GM23338 (cell line): Measurements from ENCODE around the gene GOLM1. TPM values are rescaled to one million over a fixed set of nuclear protein-coding genes. Genes with fewer than 3 reads are reported as not detected.

ENCODE experiments used
- ATAC-seq: fragments of 200-7000 bp; cut with Tn5 transposase; 3 replicates; pipeline ENCODE4 v1.9.1; 2020
- DNase-seq: peaks from one replicate; pipeline ENCODE4 v3.0.0-alpha.2; 2015; ENCODE audit warnings: low spot score
- H2AFZ ChIP-seq: fragments of 200-600 bp; sonication (generic); 2 replicates; pipeline ENCODE4 v1.8.0; 2016; ENCODE audit warnings: antibody characterized with exemption, mild to moderate bottlenecking, moderate library complexity
- H3F3A ChIP-seq: fragments of 200-600 bp; sonication (generic); replicated peaks from 2 replicates; pipeline ENCODE4 v1.8.0; 2017; ENCODE audit warnings: antibody characterized with exemption, mixed run types, low read depth
- H3K27ac ChIP-seq: fragments of 200-600 bp; sonication (generic); 2 replicates; pipeline ENCODE4 v1.6.1; 2016; ENCODE audit warnings: low read depth
- H3K27me3 ChIP-seq: fragments of 200-600 bp; sonication (generic); 2 replicates; pipeline ENCODE4 v1.8.0; 2016; ENCODE audit warnings: mild to moderate bottlenecking, mixed run types, moderate library complexity; ENCODE audit not compliant: insufficient read depth
- H3K36me3 ChIP-seq: fragments of 200-600 bp; sonication (generic); 2 replicates; pipeline ENCODE4 v1.8.0; 2016; ENCODE audit warnings: mild to moderate bottlenecking; ENCODE audit not compliant: insufficient read depth
- H3K4me1 ChIP-seq: fragments of 200-600 bp; sonication (generic); 2 replicates; pipeline ENCODE4 v1.8.0; 2016; ENCODE audit warnings: mild to moderate bottlenecking, moderate library complexity; ENCODE audit not compliant: insufficient read depth
- H3K4me2 ChIP-seq: fragments of 200-600 bp; sonication (generic); 2 replicates; pipeline ENCODE4 v1.7.1; 2017; ENCODE audit warnings: mixed run types
- H3K4me3 ChIP-seq: fragments of 200-600 bp; sonication (generic); 2 replicates; pipeline ENCODE4 v1.6.1; 2016; ENCODE audit warnings: mixed run types
- H3K79me2 ChIP-seq: fragments of 200-600 bp; sonication (generic); replicated peaks from 2 replicates; pipeline ENCODE4 v1.8.0; 2017; ENCODE audit warnings: mild to moderate bottlenecking; ENCODE audit not compliant: insufficient read depth
- H3K9me2 ChIP-seq: fragments of 200-600 bp; sonication (generic); 2 replicates; pipeline ENCODE4 v1.8.0; 2017; ENCODE audit not compliant: insufficient read depth
- H4K20me1 ChIP-seq: fragments of 200-600 bp; sonication (generic); replicated peaks from 2 replicates; pipeline ENCODE4 v1.8.0; 2017; ENCODE audit warnings: mild to moderate bottlenecking; ENCODE audit not compliant: insufficient read depth
- H3K27ac Mint-ChIP-seq: 2 replicates; pipeline ENCODE4 v1.8.0; 2020; ENCODE audit warnings: inconsistent platforms, mild to moderate bottlenecking, moderate library complexity, mixed read lengths
- H3K27me3 Mint-ChIP-seq: 3 replicates; pipeline ENCODE4 v1.8.0; 2022; ENCODE audit warnings: low read depth, mild to moderate bottlenecking, moderate library complexity, mixed read lengths, inconsistent platforms; ENCODE audit not compliant: insufficient read depth, poor library complexity
- H3K36me3 Mint-ChIP-seq: 3 replicates; pipeline ENCODE4 v1.8.0; 2021; ENCODE audit warnings: low read depth, mild to moderate bottlenecking, inconsistent platforms, moderate library complexity, mixed read lengths
- H3K4me1 Mint-ChIP-seq: 3 replicates; pipeline ENCODE4 v1.8.0; 2020; ENCODE audit warnings: mild to moderate bottlenecking, inconsistent platforms, mixed read lengths
- H3K4me3 Mint-ChIP-seq: 3 replicates; pipeline ENCODE4 v1.8.0; 2021; ENCODE audit warnings: moderate library complexity, mild to moderate bottlenecking, inconsistent platforms, mixed read lengths
- H3K9me3 Mint-ChIP-seq: 3 replicates; pipeline ENCODE4 v1.8.0; 2020; ENCODE audit warnings: moderate library complexity, mild to moderate bottlenecking, inconsistent platforms, mixed read lengths
- JUNB ChIP-seq: IDR thresholded peaks from one replicate; pipeline ENCODE4 v1.6.1; 2016; ENCODE audit warnings: antibody characterized with exemption; ENCODE audit not compliant: unreplicated experiment
- NANOG ChIP-seq: IDR thresholded peaks from 2 replicates; pipeline ENCODE4 v1.6.1; 2016; ENCODE audit warnings: antibody characterized with exemption, borderline replicate concordance
- polyA plus RNA-seq: library from polyadenylated mRNA; unstranded; fragments of >200 nt; fragmentation: Nextera tagmentation; extraction: Ambion mirVana; gene quantifications from 2 replicates; pipeline ENCODE4 v1.2.1, GENCODE V29; 2016
- total RNA-seq: library from RNA; depleted of rRNA; stranded (reverse); fragments of >200 nt; shearing (Covaris generic); gene quantifications from 2 replicates; pipeline ENCODE4 v1.2.3, GENCODE V29; 2014
- TF ChIP-seq, protein P1 (sequence below): fragments of 250-450 bp; sonication (Bioruptor Pico); IDR thresholded peaks from 2 replicates; pipeline ENCODE4 v1.5.0; 2020; ENCODE audit warnings: mild to moderate bottlenecking, moderate library complexity
- TF ChIP-seq, protein P2 (sequence below): IDR thresholded peaks from 2 replicates; pipeline ENCODE4 v1.6.1; 2016; ENCODE audit warnings: antibody characterized with exemption

Gene GOLM1
- total and polyA plus RNA-seq, 2 experiments from 2014 or later = 58.3 to 92.4 TPM

DNA sequence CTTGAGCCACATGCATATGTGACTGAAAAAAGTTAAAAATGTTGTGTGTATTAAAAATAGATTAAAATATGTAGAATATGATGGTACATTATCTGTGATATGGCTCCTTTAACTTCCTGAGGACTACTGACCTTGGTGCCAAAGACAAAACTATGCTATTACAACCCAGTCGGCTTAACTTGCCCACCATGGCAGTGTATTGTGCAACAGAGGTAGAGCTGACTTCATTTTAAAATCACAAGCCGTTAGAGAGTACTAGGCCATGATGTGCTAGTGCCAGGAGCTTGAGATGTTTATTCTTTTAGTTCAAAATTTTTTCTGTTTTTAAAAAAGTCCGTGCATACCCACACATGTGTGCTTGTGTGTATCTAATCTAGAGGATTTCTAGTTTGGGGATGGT is 112.1 kb downstream of the GOLM1 start (continued):
- TF ChIP-seq, protein P1, sequence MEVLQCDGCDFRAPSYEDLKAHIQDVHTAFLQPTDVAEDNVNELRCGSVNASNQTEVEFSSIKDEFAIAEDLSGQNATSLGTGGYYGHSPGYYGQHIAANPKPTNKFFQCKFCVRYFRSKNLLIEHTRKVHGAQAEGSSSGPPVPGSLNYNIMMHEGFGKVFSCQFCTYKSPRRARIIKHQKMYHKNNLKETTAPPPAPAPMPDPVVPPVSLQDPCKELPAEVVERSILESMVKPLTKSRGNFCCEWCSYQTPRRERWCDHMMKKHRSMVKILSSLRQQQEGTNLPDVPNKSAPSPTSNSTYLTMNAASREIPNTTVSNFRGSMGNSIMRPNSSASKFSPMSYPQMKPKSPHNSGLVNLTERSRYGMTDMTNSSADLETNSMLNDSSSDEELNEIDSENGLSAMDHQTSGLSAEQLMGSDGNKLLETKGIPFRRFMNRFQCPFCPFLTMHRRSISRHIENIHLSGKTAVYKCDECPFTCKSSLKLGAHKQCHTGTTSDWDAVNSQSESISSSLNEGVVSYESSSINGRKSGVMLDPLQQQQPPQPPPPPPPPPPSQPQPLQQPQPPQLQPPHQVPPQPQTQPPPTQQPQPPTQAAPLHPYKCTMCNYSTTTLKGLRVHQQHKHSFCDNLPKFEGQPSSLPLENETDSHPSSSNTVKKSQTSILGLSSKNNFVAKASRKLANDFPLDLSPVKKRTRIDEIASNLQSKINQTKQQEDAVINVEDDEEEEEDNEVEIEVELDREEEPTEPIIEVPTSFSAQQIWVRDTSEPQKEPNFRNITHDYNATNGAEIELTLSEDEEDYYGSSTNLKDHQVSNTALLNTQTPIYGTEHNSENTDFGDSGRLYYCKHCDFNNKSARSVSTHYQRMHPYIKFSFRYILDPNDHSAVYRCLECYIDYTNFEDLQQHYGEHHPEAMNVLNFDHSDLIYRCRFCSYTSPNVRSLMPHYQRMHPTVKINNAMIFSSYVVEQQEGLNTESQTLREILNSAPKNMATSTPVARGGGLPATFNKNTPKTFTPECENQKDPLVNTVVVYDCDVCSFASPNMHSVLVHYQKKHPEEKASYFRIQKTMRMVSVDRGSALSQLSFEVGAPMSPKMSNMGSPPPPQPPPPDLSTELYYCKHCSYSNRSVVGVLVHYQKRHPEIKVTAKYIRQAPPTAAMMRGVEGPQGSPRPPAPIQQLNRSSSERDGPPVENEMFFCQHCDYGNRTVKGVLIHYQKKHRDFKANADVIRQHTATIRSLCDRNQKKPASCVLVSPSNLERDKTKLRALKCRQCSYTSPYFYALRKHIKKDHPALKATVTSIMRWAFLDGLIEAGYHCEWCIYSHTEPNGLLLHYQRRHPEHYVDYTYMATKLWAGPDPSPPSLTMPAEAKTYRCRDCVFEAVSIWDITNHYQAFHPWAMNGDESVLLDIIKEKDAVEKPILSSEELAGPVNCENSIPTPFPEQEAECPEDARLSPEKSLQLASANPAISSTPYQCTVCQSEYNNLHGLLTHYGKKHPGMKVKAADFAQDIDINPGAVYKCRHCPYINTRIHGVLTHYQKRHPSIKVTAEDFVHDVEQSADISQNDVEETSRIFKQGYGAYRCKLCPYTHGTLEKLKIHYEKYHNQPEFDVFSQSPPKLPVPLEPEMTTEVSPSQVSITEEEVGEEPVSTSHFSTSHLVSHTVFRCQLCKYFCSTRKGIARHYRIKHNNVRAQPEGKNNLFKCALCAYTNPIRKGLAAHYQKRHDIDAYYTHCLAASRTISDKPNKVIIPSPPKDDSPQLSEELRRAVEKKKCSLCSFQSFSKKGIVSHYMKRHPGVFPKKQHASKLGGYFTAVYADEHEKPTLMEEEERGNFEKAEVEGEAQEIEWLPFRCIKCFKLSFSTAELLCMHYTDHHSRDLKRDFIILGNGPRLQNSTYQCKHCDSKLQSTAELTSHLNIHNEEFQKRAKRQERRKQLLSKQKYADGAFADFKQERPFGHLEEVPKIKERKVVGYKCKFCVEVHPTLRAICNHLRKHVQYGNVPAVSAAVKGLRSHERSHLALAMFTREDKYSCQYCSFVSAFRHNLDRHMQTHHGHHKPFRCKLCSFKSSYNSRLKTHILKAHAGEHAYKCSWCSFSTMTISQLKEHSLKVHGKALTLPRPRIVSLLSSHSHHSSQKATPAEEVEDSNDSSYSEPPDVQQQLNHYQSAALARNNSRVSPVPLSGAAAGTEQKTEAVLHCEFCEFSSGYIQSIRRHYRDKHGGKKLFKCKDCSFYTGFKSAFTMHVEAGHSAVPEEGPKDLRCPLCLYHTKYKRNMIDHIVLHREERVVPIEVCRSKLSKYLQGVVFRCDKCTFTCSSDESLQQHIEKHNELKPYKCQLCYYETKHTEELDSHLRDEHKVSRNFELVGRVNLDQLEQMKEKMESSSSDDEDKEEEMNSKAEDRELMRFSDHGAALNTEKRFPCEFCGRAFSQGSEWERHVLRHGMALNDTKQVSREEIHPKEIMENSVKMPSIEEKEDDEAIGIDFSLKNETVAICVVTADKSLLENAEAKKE (CRISPR knock-in tag) = no peak

DNA sequence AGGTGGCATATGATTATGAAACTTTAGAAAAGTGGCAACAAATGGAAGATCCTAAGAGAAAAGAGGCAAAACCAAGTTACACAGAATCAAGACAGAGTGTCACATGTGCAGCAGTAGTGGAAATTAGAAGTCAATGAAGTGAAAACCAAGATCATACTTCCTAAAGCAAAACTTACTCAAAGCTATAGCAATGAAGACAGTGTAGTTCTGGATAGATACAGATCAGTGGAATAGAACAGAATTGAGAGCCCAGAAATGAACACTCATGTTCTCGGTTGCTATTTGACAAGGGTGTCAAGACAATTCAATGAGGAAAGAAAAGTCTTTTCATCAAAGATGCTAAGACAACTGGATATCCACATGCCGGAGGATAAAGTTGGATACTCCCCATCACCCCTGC is 114.9 kb downstream of the GOLM1 start:
- Mint-ChIP-seq H3K27ac (no peak overlapping the region), H3K9me3 (no peaks in the 10 kb centered on the region), H3K36me3 (peaks cover 49% of the 10 kb centered on the region), H3K27me3 (no peaks in the 10 kb centered on the region), H3K4me1 (no peaks in the 10 kb centered on the region), H3K4me3 (no peak overlapping the region)
- no peak overlapping the region for H2AFZ ChIP-seq
- H3F3A ChIP-seq = no peaks in the 10 kb centered on the region
- 0 out of 2 replicates have a peak, but pooled peaks cover 5% of the 10 kb centered on the region for H3K36me3 ChIP-seq
- H3K27ac ChIP-seq = no peak overlapping the region
- no peaks in the 10 kb centered on the region; the same call in 1 of the 2 replicates for H3K79me2 ChIP-seq
- DNase-seq (no peak), ATAC-seq (no peak)
- H3K4me2 ChIP-seq = no peak overlapping the region
- no peaks in the 10 kb centered on the region; the same call in 1 of the 2 replicates for H4K20me1 ChIP-seq
- H3K9me2 ChIP-seq = no peaks in the 10 kb centered on the region
- no peak overlapping the region for H3K4me3 ChIP-seq
- no peaks in the 10 kb centered on the region for H3K4me1 ChIP-seq
- no peaks in the 10 kb centered on the region for H3K27me3 ChIP-seq
- TF ChIP-seq NANOG (no peak), JUNB (no peak)
- TF ChIP-seq, protein P2, sequence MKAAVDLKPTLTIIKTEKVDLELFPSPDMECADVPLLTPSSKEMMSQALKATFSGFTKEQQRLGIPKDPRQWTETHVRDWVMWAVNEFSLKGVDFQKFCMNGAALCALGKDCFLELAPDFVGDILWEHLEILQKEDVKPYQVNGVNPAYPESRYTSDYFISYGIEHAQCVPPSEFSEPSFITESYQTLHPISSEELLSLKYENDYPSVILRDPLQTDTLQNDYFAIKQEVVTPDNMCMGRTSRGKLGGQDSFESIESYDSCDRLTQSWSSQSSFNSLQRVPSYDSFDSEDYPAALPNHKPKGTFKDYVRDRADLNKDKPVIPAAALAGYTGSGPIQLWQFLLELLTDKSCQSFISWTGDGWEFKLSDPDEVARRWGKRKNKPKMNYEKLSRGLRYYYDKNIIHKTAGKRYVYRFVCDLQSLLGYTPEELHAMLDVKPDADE = no peak
